ENCODE measurements around the gene LAIR1. TPM values are rescaled to one million over a fixed set of nuclear protein-coding genes. Genes with fewer than 3 reads are reported as not detected.

Gene LAIR1
- total RNA-seq, 1 experiment from 2014 or later, result not detected

DNA sequence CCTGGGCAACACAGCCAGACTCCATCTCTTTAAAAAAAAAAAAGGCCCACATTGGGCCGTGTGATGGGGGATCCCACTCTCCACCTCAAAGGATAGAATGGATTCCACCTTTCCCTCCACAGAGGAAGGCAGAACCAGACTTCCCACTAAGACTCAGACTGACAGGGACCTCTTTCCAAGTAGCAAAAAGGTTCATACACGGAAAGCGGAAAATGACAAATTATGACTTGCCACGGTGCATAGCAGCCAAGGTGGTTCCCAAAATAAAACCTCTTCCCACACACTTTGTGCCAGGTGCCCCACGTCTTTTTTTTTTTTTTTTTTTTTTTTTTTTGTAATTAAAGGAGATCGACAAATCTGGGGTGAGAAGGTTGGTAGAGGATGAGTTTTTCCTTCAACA, 36.2 kb upstream of the LAIR1 start:
- intact Hi-C loops (cut with micrococcal nuclease), result no loop called here
- POLR2A ChIA-PET, result no interaction called here
- TF ChIP-seq CTCF (IDR thresholded peaks at IDR 0.05; ENCODE audit: unreplicated experiment), result no peak
- Mint-ChIP-seq H3K4me3 (ENCODE audit: unreplicated experiment) (no peak overlapping the region), H3K27me3 (ENCODE audit: insufficient read depth, unreplicated experiment) (no peaks in the 10 kb centered on the region), H3K27ac (ENCODE audit: low read depth, unreplicated experiment) (no peak overlapping the region), H3K9me3 (ENCODE audit: unreplicated experiment) (peaks cover 13% of the 10 kb centered on the region), H3K36me3 (ENCODE audit: insufficient read depth, unreplicated experiment) (no peaks in the 10 kb centered on the region), H3K4me1 (ENCODE audit: insufficient read depth, unreplicated experiment) (no peaks in the 10 kb centered on the region)
- no peak for DNase-seq (ENCODE audit: unreplicated experiment)
- CTCF ChIA-PET, result no interaction called here
- BruUV-seq (replicated peaks), result no TSS peak

DNA sequence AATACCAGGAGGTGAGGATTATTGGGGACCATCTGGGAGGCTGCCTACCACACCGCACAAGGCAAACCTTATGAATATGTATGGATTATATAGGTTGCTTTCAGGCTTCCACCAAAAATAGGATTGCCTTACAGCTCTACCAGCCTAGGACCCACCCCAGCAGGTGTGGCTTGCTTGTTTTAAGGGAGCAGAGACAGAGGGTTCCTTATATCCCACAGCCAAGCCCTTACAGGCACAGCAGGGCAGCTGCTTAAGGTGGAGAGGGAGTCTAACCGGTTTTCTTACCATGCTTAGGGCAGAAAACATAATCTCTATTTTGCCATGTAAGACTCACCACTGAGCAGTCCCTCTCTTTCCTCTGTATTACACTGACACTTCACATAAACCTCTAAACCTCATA, 34.5 kb upstream of the LAIR1 start:
- Mint-ChIP-seq H3K4me3 (ENCODE audit: unreplicated experiment) (no peak overlapping the region), H3K36me3 (ENCODE audit: insufficient read depth, unreplicated experiment) (no peaks in the 10 kb centered on the region), H3K27ac (ENCODE audit: low read depth, unreplicated experiment) (no peak overlapping the region), H3K4me1 (ENCODE audit: insufficient read depth, unreplicated experiment) (no peaks in the 10 kb centered on the region), H3K27me3 (ENCODE audit: insufficient read depth, unreplicated experiment) (no peaks in the 10 kb centered on the region), H3K9me3 (ENCODE audit: unreplicated experiment) (peaks cover 7% of the 10 kb centered on the region)
- ChIA-PET CTCF (interaction anchor here (0.5 to 1.0 kb wide), 2 partner anchors 8 to 376 kb away, joined by 3 to 7 read pairs; no protein-coding TSS in a partner anchor), POLR2A (no interaction called here)
- intact Hi-C loops (cut with micrococcal nuclease), result no loop called here
- DNase-seq (ENCODE audit: unreplicated experiment), result no peak
- no TSS peak for BruUV-seq (replicated peaks)
- no peak for TF ChIP-seq CTCF (IDR thresholded peaks at IDR 0.05; ENCODE audit: unreplicated experiment)

DNA sequence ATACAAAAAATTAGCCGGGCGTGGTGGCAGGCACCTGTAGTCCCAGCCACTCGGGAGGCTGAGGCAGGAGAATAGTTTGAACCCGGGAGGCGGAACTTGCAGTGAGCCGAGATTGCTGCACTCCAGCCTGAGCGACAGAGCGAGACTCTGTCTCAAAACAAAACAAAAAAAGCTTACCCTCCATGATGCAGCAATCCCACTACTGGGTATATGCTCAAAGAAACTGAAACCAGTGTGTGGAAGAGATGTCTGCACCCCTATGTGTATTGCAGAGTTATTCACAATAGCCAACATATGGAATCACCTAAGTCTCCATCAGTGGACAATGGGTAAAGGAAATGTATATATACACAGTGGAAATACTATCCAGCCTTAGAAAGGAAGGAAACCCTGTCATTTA, 31.0 kb upstream of the LAIR1 start:
- peaks cover 9% of the 10 kb centered on the region for H3K27me3 Mint-ChIP-seq (ENCODE audit: insufficient read depth, unreplicated experiment)
- intact Hi-C loops (cut with micrococcal nuclease), result no loop called here
- no peaks in the 10 kb centered on the region for H3K36me3 Mint-ChIP-seq (ENCODE audit: insufficient read depth, unreplicated experiment)
- H3K4me1 Mint-ChIP-seq (ENCODE audit: insufficient read depth, unreplicated experiment), result no peaks in the 10 kb centered on the region
- H3K27ac Mint-ChIP-seq (ENCODE audit: low read depth, unreplicated experiment), result no peak overlapping the region
- BruUV-seq (replicated peaks), result no TSS peak
- CTCF ChIA-PET, result no interaction called here
- DNase-seq (ENCODE audit: unreplicated experiment), result no peak
- no peak for TF ChIP-seq CTCF (IDR thresholded peaks at IDR 0.05; ENCODE audit: unreplicated experiment)
- POLR2A ChIA-PET, result no interaction called here
- no peaks in the 10 kb centered on the region for H3K9me3 Mint-ChIP-seq (ENCODE audit: unreplicated experiment)
- H3K4me3 Mint-ChIP-seq (ENCODE audit: unreplicated experiment), result no peak overlapping the region

DNA sequence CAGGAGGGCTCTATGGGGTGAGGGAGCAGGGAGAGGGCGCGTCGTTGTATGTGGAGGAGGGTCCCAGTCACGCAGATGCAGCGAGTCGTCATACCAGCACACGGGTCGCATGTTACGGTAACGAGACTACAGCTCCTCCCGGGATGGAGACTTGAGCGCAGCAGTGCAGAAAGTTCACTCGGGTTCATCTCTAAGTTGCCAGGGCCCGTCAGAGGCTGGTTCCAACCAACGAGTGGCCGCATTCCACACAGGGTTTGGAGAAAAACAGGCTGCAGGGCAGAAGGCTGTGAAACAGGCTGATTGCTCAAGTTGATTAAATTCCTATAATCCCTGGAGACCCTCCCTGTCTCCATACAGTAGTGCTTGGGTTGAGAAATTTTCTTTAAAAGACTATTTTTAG, 28.6 kb upstream of the LAIR1 start:
- no peak overlapping the region for H3K27ac Mint-ChIP-seq (ENCODE audit: low read depth, unreplicated experiment)
- H3K4me1 Mint-ChIP-seq (ENCODE audit: insufficient read depth, unreplicated experiment), result peaks cover 4% of the 10 kb centered on the region
- no TSS peak for BruUV-seq (replicated peaks)
- ChIA-PET POLR2A (interaction anchor here (0.7 kb wide), 1 partner anchor 95 kb away, joined by 3 read pairs; no protein-coding TSS in a partner anchor), CTCF (interaction anchor here (0.7 to 1.2 kb wide), 2 partner anchors 69 to 161 kb away, joined by 3 to 6 read pairs; no protein-coding TSS in a partner anchor)
- no peak for TF ChIP-seq CTCF (IDR thresholded peaks at IDR 0.05; ENCODE audit: unreplicated experiment)
- no peak for DNase-seq (ENCODE audit: unreplicated experiment)
- H3K4me3 Mint-ChIP-seq (ENCODE audit: unreplicated experiment), result no peak overlapping the region
- no peaks in the 10 kb centered on the region for H3K9me3 Mint-ChIP-seq (ENCODE audit: unreplicated experiment)
- intact Hi-C loops (cut with micrococcal nuclease), result no loop called here
- H3K36me3 Mint-ChIP-seq (ENCODE audit: insufficient read depth, unreplicated experiment), result no peaks in the 10 kb centered on the region
- H3K27me3 Mint-ChIP-seq (ENCODE audit: insufficient read depth, unreplicated experiment), result peaks cover 24% of the 10 kb centered on the region
